ENCODE data around the gene ZNF682. TPM values are rescaled to one million over a fixed set of nuclear protein-coding genes. Genes with fewer than 3 reads are reported as not detected.
A peak's percentile ranks its signal among the peaks of the same experiment; 100 is the strongest.
"Not testable (repeated sequence)": the region's sequence is repeated elsewhere in the genome, so short reads cannot be mapped to it uniquely, and the experiment has no call there.

The ZNF682 gene
- total RNA-seq, 4 donors from 2014 or later: 3.1 to 11.6 (median 6.4) TPM

- TF ChIP-seq CTCF (IDR thresholded peaks at IDR 0.05) (no peak), POLR2AphosphoS5 (IDR thresholded peaks at IDR 0.05) (no peak), EP300 (IDR thresholded peaks at IDR 0.05) (no peak), POLR2A (IDR thresholded peaks at IDR 0.05) (no peak)
Measured at GRCh38 chr19:19966862-19967261, 72.4 kb downstream of the ZNF682 start.

GRCh38 chr19:19966126-19966525 lies 73.2 kb downstream of the ZNF682 start:
- not testable (repeated sequence) for H3K36me3 ChIP-seq; H3K27me3 ChIP-seq; H3K27ac ChIP-seq; H3K4me1 ChIP-seq; H3K9me3 ChIP-seq; H3K4me3 ChIP-seq; DNase-seq (ENCODE audit: low spot score in 2 of 2)
- WGBS: 64% methylated on average over 2 of the region's 3 CpGs

More at GRCh38 chr19:19966862-19967261, 72.4 kb downstream of the ZNF682 start:
- Histone ChIP-seq H3K4me1 (no peaks in the 10 kb centered on the region), H3K36me3 (no peaks in the 10 kb centered on the region), H3K4me3 (no peak overlapping the region), H3K27ac (no peak overlapping the region), H3K27me3 (no peaks in the 10 kb centered on the region), H3K9me3 (peaks cover 13% of the 10 kb centered on the region)
- WGBS: 77% methylated on average over 4 of the region's 4 CpGs
- no peak for DNase-seq (ENCODE audit: low spot score in 2 of 2)

- Histone ChIP-seq H3K27me3 (no peaks in the 10 kb centered on the region), H3K4me3 (no peak overlapping the region), H3K27ac (no peak overlapping the region), H3K36me3 (no peaks in the 10 kb centered on the region), H3K9me3 (peaks cover 8% of the 10 kb centered on the region), H3K4me1 (no peaks in the 10 kb centered on the region)
- WGBS: 83% methylated on average over 7 of the region's 7 CpGs
- TF ChIP-seq EP300 (IDR thresholded peaks at IDR 0.05) (no peak), POLR2AphosphoS5 (IDR thresholded peaks at IDR 0.05) (no peak), CTCF (IDR thresholded peaks at IDR 0.05) (no peak), POLR2A (IDR thresholded peaks at IDR 0.05) (no peak)
- DNase-seq (ENCODE audit: low spot score in 2 of 2): no peak
Measured at GRCh38 chr19:19964416-19964815, 74.9 kb downstream of the ZNF682 start.

- TF ChIP-seq CTCF (IDR thresholded peaks at IDR 0.05): peak in 1 of 2 donors; percentile 68
- not testable (repeated sequence) for H3K27ac ChIP-seq, H3K4me3 ChIP-seq, H3K36me3 ChIP-seq, H3K9me3 ChIP-seq, H3K4me1 ChIP-seq, H3K27me3 ChIP-seq
- WGBS: 15% methylated on average over 9 of the region's 9 CpGs
- peak in 1 of 2 donors; percentile 70 for DNase-seq (ENCODE audit: low spot score in 2 of 2)
Measured at GRCh38 chr19:19959151-19959799, 80.0 kb downstream of the ZNF682 start.

- H3K4me1 ChIP-seq; H3K27ac ChIP-seq; H3K27me3 ChIP-seq; H3K9me3 ChIP-seq; DNase-seq (ENCODE audit: low spot score in 2 of 2); H3K4me3 ChIP-seq; H3K36me3 ChIP-seq: not testable (repeated sequence)
- 69% methylated on average over 8 of the region's 8 CpGs for WGBS
Measured at GRCh38 chr19:19957766-19958165, 81.5 kb downstream of the ZNF682 start.

- no peak overlapping the region for H3K27ac ChIP-seq
- DNase-seq (ENCODE audit: low spot score in 2 of 2): no peak
- no peak for TF ChIP-seq CTCF (IDR thresholded peaks at IDR 0.05)
- TF ChIP-seq POLR2AphosphoS5 (IDR thresholded peaks at IDR 0.05): no peak
- TF ChIP-seq POLR2A (IDR thresholded peaks at IDR 0.05): no peak
- TF ChIP-seq EP300 (IDR thresholded peaks at IDR 0.05): no peak
Measured at GRCh38 chr19:19956434-19957075, 82.8 kb downstream of the ZNF682 start.

More at GRCh38 chr19:19956434-19957075, 82.8 kb downstream of the ZNF682 start:
- 57% methylated on average over 15 of the region's 15 CpGs for WGBS
- no peaks in the 10 kb centered on the region for H3K36me3 ChIP-seq
- H3K9me3 ChIP-seq: no peaks in the 10 kb centered on the region
- no peak overlapping the region for H3K4me3 ChIP-seq
- H3K4me1 ChIP-seq: no peaks in the 10 kb centered on the region
- no peaks in the 10 kb centered on the region for H3K27me3 ChIP-seq

Data from suprapubic skin (tissue), 4 donors.